ENCODE data around the gene NCDN. TPM values are rescaled to one million over a fixed set of nuclear protein-coding genes. Genes with fewer than 3 reads are reported as not detected.

Gene NCDN
- total and polyA plus RNA-seq, 2 donors (not counting 3 experiments of a cell fraction or from before 2014, with no cell fraction given) = 17.3 to 22.0 TPM

GRCh38 chr1:35524106-35524505 is 33.5 kb upstream of the NCDN start:
- POLR2A ChIA-PET = interaction anchor here (0.5 kb wide), 1 partner anchor 12 kb away, joined by 3 read pairs; no protein-coding TSS in a partner anchor
- H3K9me1 ChIP-seq (replicated peaks; ENCODE audit: control insufficient read depth, extremely low read depth, insufficient read depth, low read length) = no peaks in the 10 kb centered on the region
- no peaks in the 10 kb centered on the region for H4K20me1 ChIP-seq (replicated peaks; ENCODE audit: control insufficient read depth, extremely low read depth, insufficient read depth, low read length)
- no peak for FAIRE-seq
- no peaks in the 10 kb centered on the region for H3K36me3 ChIP-seq (ENCODE audit: control insufficient read depth in 2 of 2, extremely low read depth in 1 of 2, insufficient read depth in 2 of 2, low read length in 2 of 2)
- no peaks in the 10 kb centered on the region for H3K9me3 ChIP-seq (replicated peaks; ENCODE audit: control insufficient read depth, insufficient read depth, low read length)
- no peak overlapping the region for H3K4me2 ChIP-seq (ENCODE audit: insufficient read depth, low read length)
- CTCF ChIA-PET = interaction anchor here (1.4 kb wide), 1 partner anchor 40 kb away, joined by 4 read pairs; no protein-coding TSS in a partner anchor
- no peak overlapping the region for H3K9ac ChIP-seq (replicated peaks; ENCODE audit: extremely low read depth, insufficient read depth, low read length)
- no peak for TF ChIP-seq GATA2 (IDR thresholded peaks at IDR 0.05; ENCODE audit: insufficient read depth, insufficient read length, low read depth, low read length)
- no peak for TF ChIP-seq POLR2AphosphoS5 (IDR thresholded peaks at IDR 0.05; ENCODE audit: insufficient read depth, low read depth, low read length)
- no peak for TF ChIP-seq JUN (IDR thresholded peaks at IDR 0.05; ENCODE audit: borderline replicate concordance, insufficient read depth, insufficient read length, low read depth)
- TF ChIP-seq FOS (IDR thresholded peaks at IDR 0.05; ENCODE audit: borderline replicate concordance, insufficient read depth, low read length) = no peak
- TF ChIP-seq, protein P1, sequence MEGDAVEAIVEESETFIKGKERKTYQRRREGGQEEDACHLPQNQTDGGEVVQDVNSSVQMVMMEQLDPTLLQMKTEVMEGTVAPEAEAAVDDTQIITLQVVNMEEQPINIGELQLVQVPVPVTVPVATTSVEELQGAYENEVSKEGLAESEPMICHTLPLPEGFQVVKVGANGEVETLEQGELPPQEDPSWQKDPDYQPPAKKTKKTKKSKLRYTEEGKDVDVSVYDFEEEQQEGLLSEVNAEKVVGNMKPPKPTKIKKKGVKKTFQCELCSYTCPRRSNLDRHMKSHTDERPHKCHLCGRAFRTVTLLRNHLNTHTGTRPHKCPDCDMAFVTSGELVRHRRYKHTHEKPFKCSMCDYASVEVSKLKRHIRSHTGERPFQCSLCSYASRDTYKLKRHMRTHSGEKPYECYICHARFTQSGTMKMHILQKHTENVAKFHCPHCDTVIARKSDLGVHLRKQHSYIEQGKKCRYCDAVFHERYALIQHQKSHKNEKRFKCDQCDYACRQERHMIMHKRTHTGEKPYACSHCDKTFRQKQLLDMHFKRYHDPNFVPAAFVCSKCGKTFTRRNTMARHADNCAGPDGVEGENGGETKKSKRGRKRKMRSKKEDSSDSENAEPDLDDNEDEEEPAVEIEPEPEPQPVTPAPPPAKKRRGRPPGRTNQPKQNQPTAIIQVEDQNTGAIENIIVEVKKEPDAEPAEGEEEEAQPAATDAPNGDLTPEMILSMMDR (IDR thresholded peaks at IDR 0.05; ENCODE audit: extremely low read depth in 1 of 2, insufficient read depth in 1 of 2, low read depth in 1 of 2, low read length in 2 of 2) = no peak
- no peak for DNase-seq (ENCODE audit: low read depth, low spot score)
- H3K4me3 ChIP-seq (replicated peaks in 1 of 3; ENCODE audit: insufficient read depth in 1 of 3, low read depth in 1 of 3, low read length in 3 of 3) = no peak overlapping the region
- intact Hi-C loops (cut with micrococcal nuclease) = no loop called here
- no peak overlapping the region for H2AFZ ChIP-seq (ENCODE audit: low read depth, low read length)
- no TSS peak for BruUV-seq (replicated peaks)
- no peaks in the 10 kb centered on the region for H3K4me1 ChIP-seq (ENCODE audit: control insufficient read depth, extremely low read depth, insufficient read depth, low read length)
- H3K27me3 ChIP-seq (ENCODE audit: control insufficient read depth in 2 of 2, insufficient read depth in 2 of 2, low read length in 2 of 2) = no peaks in the 10 kb centered on the region
- no peak overlapping the region for H3K27ac ChIP-seq (ENCODE audit: insufficient read depth, low read depth, low read length)
- H3K79me2 ChIP-seq (ENCODE audit: control insufficient read depth, insufficient read depth, low read length) = no peaks in the 10 kb centered on the region
- dilution Hi-C loops (cut with MboI; ENCODE audit: extremely low pct_ligation_motif_present, low sequenced_read_pairs) = no loop called here

GRCh38 chr1:35530168-35530567 is 27.4 kb upstream of the NCDN start:
- POLR2A ChIA-PET = no interaction called here
- Histone ChIP-seq H3K79me2 (ENCODE audit: control insufficient read depth, insufficient read depth, low read length) (no peaks in the 10 kb centered on the region), H3K27me3 (ENCODE audit: control insufficient read depth in 2 of 2, insufficient read depth in 2 of 2, low read length in 2 of 2) (no peaks in the 10 kb centered on the region), H3K4me1 (ENCODE audit: control insufficient read depth, extremely low read depth, insufficient read depth, low read length) (no peaks in the 10 kb centered on the region), H3K36me3 (ENCODE audit: control insufficient read depth in 2 of 2, extremely low read depth in 1 of 2, insufficient read depth in 2 of 2, low read length in 2 of 2) (peaks cover 0 to 5% of the 10 kb centered on the region in 2 experiments), H4K20me1 (replicated peaks; ENCODE audit: control insufficient read depth, extremely low read depth, insufficient read depth, low read length) (peaks cover 3% of the 10 kb centered on the region), H3K9me1 (replicated peaks; ENCODE audit: control insufficient read depth, extremely low read depth, insufficient read depth, low read length) (no peaks in the 10 kb centered on the region), H3K4me3 (replicated peaks in 1 of 3; ENCODE audit: insufficient read depth in 1 of 3, low read depth in 1 of 3, low read length in 3 of 3) (no peak overlapping the region), H3K4me2 (ENCODE audit: insufficient read depth, low read length) (no peak overlapping the region), H3K27ac (ENCODE audit: insufficient read depth, low read depth, low read length) (no peak overlapping the region), H3K9me3 (replicated peaks; ENCODE audit: control insufficient read depth, insufficient read depth, low read length) (no peaks in the 10 kb centered on the region), H3K9ac (replicated peaks; ENCODE audit: extremely low read depth, insufficient read depth, low read length) (no peak overlapping the region), H2AFZ (ENCODE audit: low read depth, low read length) (no peak overlapping the region)
- no peak for DNase-seq (ENCODE audit: low read depth, low spot score)
- intact Hi-C loops (cut with micrococcal nuclease) (no loop called here), dilution Hi-C loops (cut with MboI; ENCODE audit: extremely low pct_ligation_motif_present, low sequenced_read_pairs) (no loop called here)
- CTCF ChIA-PET = no interaction called here
- FAIRE-seq = no peak
- no TSS peak for BruUV-seq (replicated peaks)
- TF ChIP-seq FOS (IDR thresholded peaks at IDR 0.05; ENCODE audit: borderline replicate concordance, insufficient read depth, low read length) (no peak), POLR2AphosphoS5 (IDR thresholded peaks at IDR 0.05; ENCODE audit: insufficient read depth, low read depth, low read length) (no peak), MAX (IDR thresholded peaks at IDR 0.05; ENCODE audit: insufficient read depth, insufficient read length) (no peak), POLR2A (IDR thresholded peaks at IDR 0.05; ENCODE audit: low read depth, low read length) (no peak), EZH2 (IDR thresholded peaks at IDR 0.05; ENCODE audit: borderline replicate concordance, low read depth, low read length, severe bottlenecking) (no peak), GATA2 (IDR thresholded peaks at IDR 0.05; ENCODE audit: insufficient read depth, insufficient read length, low read depth, low read length) (no peak), JUN (IDR thresholded peaks at IDR 0.05; ENCODE audit: borderline replicate concordance, insufficient read depth, insufficient read length, low read depth) (no peak), MYC (IDR thresholded peaks at IDR 0.05; ENCODE audit: low read depth, low read length) (no peak)
- TF ChIP-seq, protein P1 (IDR thresholded peaks at IDR 0.05; ENCODE audit: extremely low read depth in 1 of 2, insufficient read depth in 1 of 2, low read depth in 1 of 2, low read length in 2 of 2) = no peak
